ENCODE results near the gene TH.

The TH gene

DNA sequence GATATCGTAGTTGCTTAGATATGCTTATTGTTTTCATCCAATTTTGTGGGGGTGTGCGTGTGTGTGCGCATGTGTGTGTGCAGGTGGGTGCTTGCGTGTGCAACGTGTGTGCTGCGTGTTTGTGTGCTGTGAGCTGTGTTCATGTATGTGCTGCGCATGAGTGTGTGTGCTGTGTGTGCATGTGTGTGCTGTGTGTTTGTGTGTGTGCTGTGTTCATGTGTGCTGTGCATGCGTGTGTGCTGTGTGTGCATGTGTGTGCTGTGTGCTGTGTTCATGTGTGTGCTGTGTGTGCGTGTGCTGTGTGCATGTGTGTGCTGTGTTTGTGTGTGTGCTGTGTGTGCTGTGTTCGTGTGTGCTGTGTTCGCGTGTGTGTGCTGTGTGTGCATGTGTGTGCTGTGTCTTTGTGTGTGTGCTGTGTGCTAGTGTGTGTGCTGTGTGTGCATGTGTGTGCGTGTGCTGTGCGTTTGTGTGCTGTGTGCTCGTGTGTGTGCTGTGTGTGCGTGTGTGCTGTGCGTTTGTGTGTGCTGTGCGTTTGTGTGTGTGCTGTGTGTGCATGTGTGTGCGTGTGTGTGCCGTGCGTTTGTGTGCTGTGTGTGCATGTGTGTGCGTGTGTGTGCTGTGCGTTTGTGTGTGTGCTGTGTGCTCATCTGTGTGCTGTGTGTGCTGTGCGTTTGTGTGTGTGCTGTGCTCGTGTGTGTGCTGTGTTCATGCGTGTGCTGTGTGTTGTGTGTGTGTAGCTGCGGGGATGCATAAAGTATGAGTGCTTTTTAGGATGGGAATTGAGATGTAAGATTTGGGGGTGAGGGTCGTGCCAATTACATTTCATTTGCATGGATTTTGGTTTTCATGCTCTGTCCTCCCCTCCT is 40.0 kb downstream of the TH start:
- in situ Hi-C loops (cut with MboI; ENCODE audit: low sequenced_read_pairs, unreplicated experiment): no loop called here
- no peak for DNase-seq (ENCODE audit: low spot score)
- TF ChIP-seq, protein P1, sequence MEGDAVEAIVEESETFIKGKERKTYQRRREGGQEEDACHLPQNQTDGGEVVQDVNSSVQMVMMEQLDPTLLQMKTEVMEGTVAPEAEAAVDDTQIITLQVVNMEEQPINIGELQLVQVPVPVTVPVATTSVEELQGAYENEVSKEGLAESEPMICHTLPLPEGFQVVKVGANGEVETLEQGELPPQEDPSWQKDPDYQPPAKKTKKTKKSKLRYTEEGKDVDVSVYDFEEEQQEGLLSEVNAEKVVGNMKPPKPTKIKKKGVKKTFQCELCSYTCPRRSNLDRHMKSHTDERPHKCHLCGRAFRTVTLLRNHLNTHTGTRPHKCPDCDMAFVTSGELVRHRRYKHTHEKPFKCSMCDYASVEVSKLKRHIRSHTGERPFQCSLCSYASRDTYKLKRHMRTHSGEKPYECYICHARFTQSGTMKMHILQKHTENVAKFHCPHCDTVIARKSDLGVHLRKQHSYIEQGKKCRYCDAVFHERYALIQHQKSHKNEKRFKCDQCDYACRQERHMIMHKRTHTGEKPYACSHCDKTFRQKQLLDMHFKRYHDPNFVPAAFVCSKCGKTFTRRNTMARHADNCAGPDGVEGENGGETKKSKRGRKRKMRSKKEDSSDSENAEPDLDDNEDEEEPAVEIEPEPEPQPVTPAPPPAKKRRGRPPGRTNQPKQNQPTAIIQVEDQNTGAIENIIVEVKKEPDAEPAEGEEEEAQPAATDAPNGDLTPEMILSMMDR (IDR thresholded peaks at IDR 0.05; ENCODE audit: borderline replicate concordance, control extremely low read depth, extremely low read depth, insufficient read depth, missing control alignments): no peak

DNA sequence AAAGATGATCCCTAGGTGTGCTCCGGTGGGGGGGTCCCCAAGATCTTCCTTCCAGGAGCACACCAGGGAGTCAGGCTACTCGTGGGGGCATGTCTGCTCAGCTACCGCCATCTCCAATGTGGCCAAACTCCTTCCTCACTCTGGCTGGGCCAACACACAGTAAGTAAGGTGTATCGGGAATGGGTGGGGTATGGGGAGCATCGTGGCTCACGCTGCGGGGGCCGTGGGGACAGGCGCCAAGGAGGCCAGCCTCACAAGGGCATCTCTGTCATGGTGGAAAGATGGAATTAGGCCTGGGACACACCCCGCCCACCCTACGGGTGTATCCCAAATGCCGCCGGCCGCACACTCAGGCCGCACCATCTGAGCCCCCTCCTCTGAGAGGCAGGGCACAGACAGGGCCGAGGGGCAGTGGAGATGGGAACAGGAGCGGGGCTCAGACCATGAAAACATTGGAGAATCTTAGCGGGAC is 40.7 kb downstream of the TH start:
- in situ Hi-C loops (cut with MboI; ENCODE audit: low sequenced_read_pairs, unreplicated experiment): no loop called here

GRCh38 chr11:2129699-2130366 is 41.8 kb downstream of the TH start:
- in situ Hi-C loops (cut with MboI; ENCODE audit: low sequenced_read_pairs, unreplicated experiment): no loop called here
- TF ChIP-seq, protein P1 (IDR thresholded peaks at IDR 0.05; ENCODE audit: borderline replicate concordance, control extremely low read depth, extremely low read depth, insufficient read depth, missing control alignments): no peak
- DNase-seq (ENCODE audit: low spot score): no peak

More for the DNA sequence above, 40.7 kb downstream of the TH start:
- TF ChIP-seq, protein P1 (IDR thresholded peaks at IDR 0.05; ENCODE audit: borderline replicate concordance, control extremely low read depth, extremely low read depth, insufficient read depth, missing control alignments): no peak
- no peak for DNase-seq (ENCODE audit: low spot score)

- DNase-seq (ENCODE audit: low spot score): no peak
- in situ Hi-C loops (cut with MboI; ENCODE audit: low sequenced_read_pairs, unreplicated experiment): no loop called here
- TF ChIP-seq, protein P1 (IDR thresholded peaks at IDR 0.05; ENCODE audit: borderline replicate concordance, control extremely low read depth, extremely low read depth, insufficient read depth, missing control alignments): no peak
Measured at GRCh38 chr11:2129308-2129698, 42.3 kb downstream of the TH start.

GRCh38 chr11:2128511-2129307 is 42.9 kb downstream of the TH start:
- no peak for DNase-seq (ENCODE audit: low spot score)
- in situ Hi-C loops (cut with MboI; ENCODE audit: low sequenced_read_pairs, unreplicated experiment): no loop called here
- TF ChIP-seq, protein P1 (IDR thresholded peaks at IDR 0.05; ENCODE audit: borderline replicate concordance, control extremely low read depth, extremely low read depth, insufficient read depth, missing control alignments): no peak

- TF ChIP-seq, protein P1 (IDR thresholded peaks at IDR 0.05; ENCODE audit: borderline replicate concordance, control extremely low read depth, extremely low read depth, insufficient read depth, missing control alignments): no peak
- in situ Hi-C loops (cut with MboI; ENCODE audit: low sequenced_read_pairs, unreplicated experiment): no loop called here
- DNase-seq (ENCODE audit: low spot score): no peak
Measured at GRCh38 chr11:2128130-2128510, 43.5 kb downstream of the TH start.
